Mucosa of gallbladder (tissue), 1 donor: ENCODE results near the gene ADK. TPM values are rescaled to one million over a fixed set of nuclear protein-coding genes. Genes with fewer than 3 reads are reported as not detected.
"Not testable (repeated sequence)": the region's sequence is repeated elsewhere in the genome, so short reads cannot be mapped to it uniquely, and the experiment has no call there.

ENCODE experiments used
- DNase-seq: peaks from one replicate; pipeline ENCODE4 v3.0.0-alpha.2; 2020; ENCODE audit warnings: low spot score
- total RNA-seq: library from RNA; stranded (reverse); gene quantifications from one replicate; pipeline ENCODE4 v1.2.1, GENCODE V29; 2021
- donor health status: DM: no; HTN: no; CAD: no.

Gene ADK
- total RNA-seq, 1 donor from 2014 or later: 13.0 TPM

- not testable (repeated sequence) for DNase-seq
Measured at GRCh38 chr10:74300074-74300621, 149.1 kb downstream of the ADK start.

- no peak for DNase-seq
Measured at GRCh38 chr10:74300666-74301065, 149.6 kb downstream of the ADK start.

GRCh38 chr10:74305730-74306129 lies 154.7 kb downstream of the ADK start:
- DNase-seq: no peak

GRCh38 chr10:74306227-74306982 lies 155.4 kb downstream of the ADK start:
- DNase-seq: no peak

GRCh38 chr10:74307061-74307651 lies 156.1 kb downstream of the ADK start:
- DNase-seq: no peak

GRCh38 chr10:74310652-74311257 lies 159.7 kb downstream of the ADK start:
- DNase-seq: no peak

GRCh38 chr10:74314166-74314565 lies 163.1 kb downstream of the ADK start:
- DNase-seq: no peak

- no peak for DNase-seq
Measured at GRCh38 chr10:74320026-74320425, 169.0 kb downstream of the ADK start.

- no peak for DNase-seq
Measured at GRCh38 chr10:74320717-74321116, 169.7 kb downstream of the ADK start.

- DNase-seq: no peak
Measured at GRCh38 chr10:74322141-74322540, 171.1 kb downstream of the ADK start.

- no peak for DNase-seq
Measured at GRCh38 chr10:74322565-74322964, 171.5 kb downstream of the ADK start.

- DNase-seq: no peak
Measured at GRCh38 chr10:74328388-74328787, 177.4 kb downstream of the ADK start.

- no peak for DNase-seq
Measured at GRCh38 chr10:74329873-74330272, 178.9 kb downstream of the ADK start.

- DNase-seq: no peak
Measured at GRCh38 chr10:74330646-74331045, 179.6 kb downstream of the ADK start.

GRCh38 chr10:74332398-74332797 lies 181.4 kb downstream of the ADK start:
- no peak for DNase-seq

- DNase-seq: no peak
Measured at GRCh38 chr10:74333174-74333573, 182.2 kb downstream of the ADK start.

GRCh38 chr10:74334221-74334620 lies 183.2 kb downstream of the ADK start:
- DNase-seq: no peak

- no peak for DNase-seq
Measured at GRCh38 chr10:74335501-74335900, 184.5 kb downstream of the ADK start.

- no peak for DNase-seq
Measured at GRCh38 chr10:74337330-74338016, 186.5 kb downstream of the ADK start.

- no peak for DNase-seq
Measured at GRCh38 chr10:74342991-74343390, 192.0 kb downstream of the ADK start.

- no peak for DNase-seq
Measured at GRCh38 chr10:74343804-74344203, 192.8 kb downstream of the ADK start.

GRCh38 chr10:74344306-74344705 lies 193.3 kb downstream of the ADK start:
- no peak for DNase-seq
